Upper lobe of left lung (tissue), 6 donors: ENCODE data around the gene TOX2. TPM values are rescaled to one million over a fixed set of nuclear protein-coding genes. Genes with fewer than 3 reads are reported as not detected.

ENCODE experiments used
- ATAC-seq, 2 donors: fragments of 200-7000 bp; cut with Tn5 transposase; one replicate each; pipeline ENCODE4 v1.9.1; 2022; ENCODE audit warnings: mild to moderate bottlenecking in 2 of 2, moderate library complexity in 2 of 2; ENCODE audit not compliant: low FRiP score in 2 of 2
- DNase-seq, 2 donors: peaks; one replicate each; pipeline ENCODE4 v3.0.0-alpha.2; 2019 to 2020
- H3K27ac ChIP-seq, 4 donors: fragments of 200-600 bp; sonication (generic); one replicate each; pipeline ENCODE4 v1.5.1; 2016 to 2019
- H3K27me3 ChIP-seq, 4 donors: fragments of 200-600 bp; sonication (generic); one replicate each; pipeline ENCODE4 v1.5.1; 2017 to 2019
- H3K36me3 ChIP-seq, 4 donors: fragments of 200-600 bp; sonication (generic); one replicate each; pipeline ENCODE4 v1.5.1; 2016 to 2019
- H3K4me1 ChIP-seq, 4 donors: fragments of 200-600 bp; sonication (generic); one replicate each; pipeline ENCODE4 v1.5.1; 2018 to 2019
- H3K4me3 ChIP-seq, 4 donors: fragments of 200-600 bp; sonication (generic); one replicate each; pipeline ENCODE4 v1.5.1; 2017 to 2019; ENCODE audit warnings: mild to moderate bottlenecking in 2 of 4, moderate library complexity in 1 of 4
- H3K9me3 ChIP-seq, 4 donors: fragments of 200-600 bp; sonication (generic); one replicate each; pipeline ENCODE4 v1.5.1; 2018 to 2019
- EP300 ChIP-seq, 4 donors: sonication (generic); formaldehyde crosslinking; IDR thresholded peaks; one replicate each; pipeline ENCODE4 v1.5.1; 2017; ENCODE audit warnings: antibody characterized with exemption in 4 of 4, control low read depth in 2 of 4
- POLR2A ChIP-seq, 4 donors: fragments of 450-650 bp; IDR thresholded peaks; one replicate each; pipeline ENCODE4 v1.5.1; 2016 to 2017; ENCODE audit warnings: antibody characterized with exemption in 4 of 4, mild to moderate bottlenecking in 2 of 4
- POLR2AphosphoS5 ChIP-seq, 2 donors: sonication (generic); formaldehyde crosslinking; IDR thresholded peaks; one replicate each; pipeline ENCODE4 v1.5.1; 2017; ENCODE audit warnings: antibody characterized with exemption in 2 of 2
- WGBS, 2 donors: methylation state at CpG; one replicate each; pipeline ENCODE4 v1.1.5; 2017 to 2018; 5-methylcytosine and 5-hydroxymethylcytosine counted together
- total RNA-seq, 6 donors: library from RNA; depleted of rRNA in 4 of 6; stranded (reverse); fragments of >200 nt in 4 of 6; gene quantifications; one replicate each; pipeline versions ENCODE4 v1.1.0 to v1.2.1, GENCODE V29; 2016 to 2021
- TF ChIP-seq, protein P1 (sequence below), 6 experiments: fragments of 450-650 bp in 4 of 6; fragments of 200-600 bp in 2 of 6; sonication (generic) in 2 of 6; IDR thresholded peaks; one replicate each; pipeline ENCODE4 v1.5.1; 2016 to 2019; ENCODE audit warnings: antibody characterized with exemption in 6 of 6
- donor health status: DM: no; HTN: no; CAD: no; lungs with moderate emphysema.
- donor health status: DM: no; HTN: yes; CAD: no; lungs with severe emphysema.

The TOX2 gene, protein sequence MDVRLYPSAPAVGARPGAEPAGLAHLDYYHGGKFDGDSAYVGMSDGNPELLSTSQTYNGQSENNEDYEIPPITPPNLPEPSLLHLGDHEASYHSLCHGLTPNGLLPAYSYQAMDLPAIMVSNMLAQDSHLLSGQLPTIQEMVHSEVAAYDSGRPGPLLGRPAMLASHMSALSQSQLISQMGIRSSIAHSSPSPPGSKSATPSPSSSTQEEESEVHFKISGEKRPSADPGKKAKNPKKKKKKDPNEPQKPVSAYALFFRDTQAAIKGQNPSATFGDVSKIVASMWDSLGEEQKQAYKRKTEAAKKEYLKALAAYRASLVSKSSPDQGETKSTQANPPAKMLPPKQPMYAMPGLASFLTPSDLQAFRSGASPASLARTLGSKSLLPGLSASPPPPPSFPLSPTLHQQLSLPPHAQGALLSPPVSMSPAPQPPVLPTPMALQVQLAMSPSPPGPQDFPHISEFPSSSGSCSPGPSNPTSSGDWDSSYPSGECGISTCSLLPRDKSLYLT
- total RNA-seq: 10 to 100 TPM in 5 of 6 donors, 1 to 10 TPM in 1; 7.2 to 29.3 (median 23.7) TPM

DNA sequence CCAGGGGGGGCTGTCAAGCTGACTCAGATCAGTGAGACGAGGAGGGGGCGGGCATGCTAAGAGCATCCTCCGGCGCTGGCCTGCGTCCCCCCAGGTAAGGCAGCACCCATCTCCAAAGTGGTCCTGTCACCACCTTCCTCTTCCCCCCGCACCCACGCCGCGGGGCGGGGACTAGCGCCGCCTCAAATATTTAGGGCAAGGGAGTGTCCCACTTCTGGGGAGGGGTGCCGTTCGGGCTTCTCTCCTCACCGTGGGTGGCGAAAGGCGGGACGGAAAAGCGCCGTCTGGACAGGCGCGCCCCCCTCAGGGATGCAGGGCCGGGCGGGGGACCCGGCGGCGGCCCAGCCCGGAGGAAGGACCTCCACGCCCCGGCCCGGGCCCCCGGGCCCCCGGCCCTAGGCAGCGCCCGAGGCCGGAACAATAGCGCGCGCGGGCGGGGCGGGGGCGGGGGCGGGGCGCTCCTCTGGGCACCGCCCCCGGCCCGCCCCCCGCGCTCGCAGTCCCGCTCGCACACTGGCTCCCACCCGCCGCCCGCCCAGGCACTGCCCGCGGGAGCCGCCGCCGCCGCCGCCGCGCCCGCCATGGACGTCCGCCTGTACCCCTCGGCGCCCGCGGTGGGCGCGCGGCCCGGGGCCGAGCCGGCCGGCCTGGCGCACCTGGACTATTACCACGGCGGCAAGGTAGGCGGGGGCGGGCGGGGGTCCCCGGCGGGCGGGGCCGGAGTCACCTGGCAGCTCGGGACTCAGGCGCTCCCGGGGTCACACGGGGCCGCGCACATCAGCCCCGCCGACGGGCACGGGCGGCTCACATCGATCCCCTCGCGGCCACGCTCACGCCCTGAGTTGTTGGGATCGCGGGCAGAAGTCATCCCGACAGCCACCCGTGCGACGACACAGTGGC is at the start of gene TOX2:
TSS of gene TOX2 (plus strand) at position 542 of the 900 bp plus-strand sequence. CDS start at position 582, 40 bp downstream.
- H3K27ac ChIP-seq: peak within 1 kb of the TSS; percentile 76 to 88 (median 85)
- ATAC-seq: peak in 1 of 2 donors; percentile 57
- WGBS, 2 donors: 1 to 10% methylated on average over 15 to 16 of the region's 111 CpGs
- DNase-seq: peak; percentile 40 to 92
- peaks cover 0 to 12% (median 5%) of the 10 kb centered on the region in 4 donors for H3K9me3 ChIP-seq
- H3K4me3 ChIP-seq: peak within 1 kb of the TSS; percentile 50 to 66 (median 60)
- H3K36me3 ChIP-seq: no peaks in the 10 kb centered on the region
- H3K27me3 ChIP-seq: peaks cover 0 to 25% (median 12%) of the 10 kb centered on the region in 4 donors
- TF ChIP-seq POLR2AphosphoS5 (IDR thresholded peaks at IDR 0.05) (peak in 1 of 2 donors; percentile 3), POLR2A (IDR thresholded peaks at IDR 0.05) (no peak)
- TF ChIP-seq, protein P1, sequence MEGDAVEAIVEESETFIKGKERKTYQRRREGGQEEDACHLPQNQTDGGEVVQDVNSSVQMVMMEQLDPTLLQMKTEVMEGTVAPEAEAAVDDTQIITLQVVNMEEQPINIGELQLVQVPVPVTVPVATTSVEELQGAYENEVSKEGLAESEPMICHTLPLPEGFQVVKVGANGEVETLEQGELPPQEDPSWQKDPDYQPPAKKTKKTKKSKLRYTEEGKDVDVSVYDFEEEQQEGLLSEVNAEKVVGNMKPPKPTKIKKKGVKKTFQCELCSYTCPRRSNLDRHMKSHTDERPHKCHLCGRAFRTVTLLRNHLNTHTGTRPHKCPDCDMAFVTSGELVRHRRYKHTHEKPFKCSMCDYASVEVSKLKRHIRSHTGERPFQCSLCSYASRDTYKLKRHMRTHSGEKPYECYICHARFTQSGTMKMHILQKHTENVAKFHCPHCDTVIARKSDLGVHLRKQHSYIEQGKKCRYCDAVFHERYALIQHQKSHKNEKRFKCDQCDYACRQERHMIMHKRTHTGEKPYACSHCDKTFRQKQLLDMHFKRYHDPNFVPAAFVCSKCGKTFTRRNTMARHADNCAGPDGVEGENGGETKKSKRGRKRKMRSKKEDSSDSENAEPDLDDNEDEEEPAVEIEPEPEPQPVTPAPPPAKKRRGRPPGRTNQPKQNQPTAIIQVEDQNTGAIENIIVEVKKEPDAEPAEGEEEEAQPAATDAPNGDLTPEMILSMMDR (IDR thresholded peaks at IDR 0.05): no peak
- peaks cover 3 to 32% (median 9%) of the 10 kb centered on the region in 4 donors for H3K4me1 ChIP-seq

DNA sequence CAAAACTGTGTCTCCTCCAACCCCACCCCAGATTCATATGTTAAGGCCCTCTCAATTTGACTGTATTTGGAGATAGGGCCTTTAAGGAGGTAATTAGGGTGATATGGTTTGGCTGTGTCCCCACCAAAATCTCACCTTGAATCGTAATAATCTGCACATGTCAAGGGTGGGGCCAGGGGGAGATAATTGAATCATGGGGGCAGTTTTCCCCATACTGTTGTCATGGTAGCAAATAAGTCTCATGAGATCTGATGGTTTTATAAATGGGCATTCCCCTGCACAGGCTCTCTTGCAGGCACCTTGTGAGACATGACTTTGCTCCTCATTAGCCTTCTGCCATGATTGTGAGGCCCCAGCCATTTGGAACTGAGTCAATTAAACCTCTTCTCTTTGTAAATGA is 46.6 kb upstream of the TOX2 start:
- Histone ChIP-seq H3K4me3 (no peak overlapping the region), H3K36me3 (no peaks in the 10 kb centered on the region), H3K27me3 (no peaks in the 10 kb centered on the region), H3K9me3 (no peaks in the 10 kb centered on the region), H3K27ac (no peak overlapping the region), H3K4me1 (peaks cover 0 to 11% (median 4%) of the 10 kb centered on the region in 4 donors)
- TF ChIP-seq POLR2A (IDR thresholded peaks at IDR 0.05) (no peak), POLR2AphosphoS5 (IDR thresholded peaks at IDR 0.05) (no peak), EP300 (IDR thresholded peaks at IDR 0.05) (no peak)
- TF ChIP-seq, protein P1 (IDR thresholded peaks at IDR 0.05): no peak
- WGBS, 2 donors: 89 to 100% methylated on average over 1 of the region's 1 CpG
- ATAC-seq: no peak
- DNase-seq: no peak

DNA sequence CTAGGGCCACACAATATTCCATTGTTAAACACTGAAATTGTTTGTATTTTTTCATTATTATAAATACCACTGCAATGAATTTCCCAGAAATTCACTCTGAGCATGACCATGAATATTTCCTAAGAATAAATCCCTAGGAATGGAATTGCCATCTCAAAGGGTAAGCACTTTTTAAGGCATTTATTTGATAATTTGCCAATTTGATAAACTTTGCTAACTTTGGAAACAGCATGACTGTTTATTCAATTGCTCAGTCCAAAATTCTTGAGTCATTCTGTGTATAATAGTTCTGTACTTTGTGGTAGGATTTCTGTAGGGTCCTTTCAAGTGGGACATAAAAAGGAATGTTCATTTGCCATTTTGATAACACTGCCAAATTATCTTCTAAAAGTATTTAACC is 44.2 kb upstream of the TOX2 start:
- Histone ChIP-seq H3K4me3 (no peak overlapping the region), H3K27ac (no peak overlapping the region), H3K27me3 (no peaks in the 10 kb centered on the region), H3K9me3 (no peaks in the 10 kb centered on the region), H3K4me1 (no peaks in the 10 kb centered on the region), H3K36me3 (no peaks in the 10 kb centered on the region)
- DNase-seq (no peak), ATAC-seq (no peak)
- no peak for TF ChIP-seq POLR2A (IDR thresholded peaks at IDR 0.05)
- TF ChIP-seq, protein P1 (IDR thresholded peaks at IDR 0.05): no peak

DNA sequence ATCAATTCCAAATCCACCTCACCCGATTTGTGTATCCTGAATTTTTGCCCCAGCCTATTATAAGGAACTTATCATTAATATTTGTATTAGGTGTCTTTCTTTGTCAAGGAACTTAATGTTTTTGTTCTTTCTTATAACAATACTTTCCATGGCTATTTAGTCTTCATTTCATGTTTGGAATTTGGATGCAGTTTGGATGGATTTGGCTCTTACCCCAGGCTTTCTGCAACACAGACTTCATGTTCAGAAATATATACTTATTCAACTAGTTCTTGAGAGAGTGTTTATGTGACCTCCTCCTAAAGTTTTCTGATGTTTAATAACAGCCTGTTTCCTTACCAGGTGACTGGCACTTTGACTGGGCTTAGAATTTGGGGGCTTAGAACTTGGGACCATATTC is 35.9 kb upstream of the TOX2 start:
- DNase-seq (no peak), ATAC-seq (no peak)
- H3K27me3 ChIP-seq: no peaks in the 10 kb centered on the region
- no peaks in the 10 kb centered on the region for H3K36me3 ChIP-seq
- peaks cover 0 to 6% (median 0%) of the 10 kb centered on the region in 4 donors for H3K9me3 ChIP-seq
- no peaks in the 10 kb centered on the region for H3K4me1 ChIP-seq
- no peak overlapping the region for H3K4me3 ChIP-seq
- WGBS, 2 donors: 61 to 79% methylated on average over 1 of the region's 1 CpG
- TF ChIP-seq, protein P1 (IDR thresholded peaks at IDR 0.05): no peak
- TF ChIP-seq POLR2AphosphoS5 (IDR thresholded peaks at IDR 0.05) (no peak), EP300 (IDR thresholded peaks at IDR 0.05) (no peak), POLR2A (IDR thresholded peaks at IDR 0.05) (no peak)
- H3K27ac ChIP-seq: no peak overlapping the region
